Vagina (tissue), 2 donors: ENCODE results near the gene SLC38A2. TPM values are rescaled to one million over a fixed set of nuclear protein-coding genes. Genes with fewer than 3 reads are reported as not detected.
A peak's percentile ranks its signal among the peaks of the same experiment; 100 is the strongest.

Experiments
- DNase-seq, 2 donors: peaks; one replicate each; pipeline ENCODE4 v3.0.0-alpha.2; 2017; ENCODE audit errors: extremely low spot score in 2 of 2
- H3K27ac ChIP-seq: fragments of 200-600 bp; sonication (generic); one replicate; pipeline ENCODE4 v1.5.1; 2019
- H3K27me3 ChIP-seq: fragments of 200-600 bp; sonication (generic); one replicate; pipeline ENCODE4 v1.5.1; 2019
- H3K36me3 ChIP-seq, 2 donors: fragments of 200-600 bp; sonication (generic); one replicate each; pipeline ENCODE4 v1.5.1; 2017 to 2019
- H3K4me1 ChIP-seq: fragments of 200-600 bp; sonication (generic); one replicate; pipeline ENCODE4 v1.5.1; 2019
- H3K4me3 ChIP-seq, 2 donors: fragments of 200-600 bp; sonication (generic); 1 replicate in 1 of 2; 2 replicates in 1 of 2; pipeline ENCODE4 v1.5.1; 2016 to 2019
- H3K9me3 ChIP-seq: fragments of 200-600 bp; sonication (generic); one replicate; pipeline ENCODE4 v1.5.1; 2019
- POLR2A ChIP-seq, 2 donors: fragments of 450-650 bp; IDR thresholded peaks; one replicate each; pipeline ENCODE4 v1.6.1; 2017; ENCODE audit warnings: antibody characterized with exemption in 2 of 2, mild to moderate bottlenecking in 2 of 2, moderate library complexity in 2 of 2
- POLR2AphosphoS5 ChIP-seq, 2 donors: sonication (generic); formaldehyde crosslinking; IDR thresholded peaks; one replicate each; pipeline ENCODE4 v1.9.0; 2017; ENCODE audit warnings: antibody characterized with exemption in 2 of 2, mild to moderate bottlenecking in 2 of 2, low read depth in 1 of 2; ENCODE audit not compliant: insufficient read depth in 1 of 2
- intact Hi-C: fragments of 100-400 bp; cut with DNase I; formaldehyde crosslinking; loops from one replicate; pipeline ENCODE4 v1.15.1; 2023
- total RNA-seq: library from RNA; depleted of rRNA; stranded (reverse); fragments of >200 nt; gene quantifications from one replicate; pipeline ENCODE4 v1.2.3, GENCODE V29; 2016
- TF ChIP-seq, protein P1 (sequence below), 3 experiments: fragments of 450-650 bp in 2 of 3; fragments of 200-600 bp in 1 of 3; sonication (generic) in 1 of 3; IDR thresholded peaks; one replicate each; pipeline ENCODE4 v1.5.1; 2017 to 2019; ENCODE audit warnings: antibody characterized with exemption in 3 of 3, mild to moderate bottlenecking in 2 of 3, moderate library complexity in 2 of 3

The SLC38A2 gene
- total RNA-seq, 1 donor from 2014 or later: 352 TPM

DNA sequence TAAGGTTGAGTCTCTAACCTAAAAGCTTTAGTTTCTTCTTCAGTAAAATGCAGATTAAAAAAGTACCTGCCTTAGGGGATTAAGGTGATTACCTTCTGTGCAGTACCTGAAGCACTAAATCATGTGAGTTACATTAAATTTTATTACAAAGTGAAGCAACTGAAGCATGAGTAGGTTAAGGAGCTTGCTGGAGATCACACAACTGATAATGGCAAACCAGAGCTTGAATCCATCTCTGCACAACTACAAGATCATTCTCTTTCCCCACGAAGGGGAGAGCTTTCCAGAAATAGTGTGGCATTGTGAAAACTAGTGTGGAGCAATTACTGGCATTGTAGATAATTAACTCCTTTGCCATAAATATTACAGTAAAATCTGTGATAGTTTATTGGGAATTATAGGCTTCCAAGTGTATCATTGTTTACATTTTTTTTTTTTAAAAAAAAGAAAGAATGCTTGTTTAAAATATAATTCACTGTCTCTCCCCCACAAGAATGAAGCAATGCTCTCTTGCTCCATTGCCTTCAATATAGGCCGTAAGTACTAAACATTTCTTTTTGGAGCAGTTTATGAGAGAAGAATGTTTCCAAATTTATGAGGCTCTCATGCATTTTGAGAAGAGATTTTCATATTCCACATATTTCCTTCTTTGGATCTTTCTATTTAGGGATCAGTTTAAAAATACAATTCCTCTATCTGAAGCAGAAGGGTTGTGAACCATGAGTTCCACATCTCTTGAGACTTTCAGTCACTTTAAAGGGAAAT is 20.5 kb downstream of the SLC38A2 start:
- peak in 1 of 2 donors; percentile 15 for TF ChIP-seq POLR2AphosphoS5 (IDR thresholded peaks at IDR 0.05; ENCODE audit: insufficient read depth in 1 of 2, low read depth in 1 of 2)
- TF ChIP-seq, protein P1, sequence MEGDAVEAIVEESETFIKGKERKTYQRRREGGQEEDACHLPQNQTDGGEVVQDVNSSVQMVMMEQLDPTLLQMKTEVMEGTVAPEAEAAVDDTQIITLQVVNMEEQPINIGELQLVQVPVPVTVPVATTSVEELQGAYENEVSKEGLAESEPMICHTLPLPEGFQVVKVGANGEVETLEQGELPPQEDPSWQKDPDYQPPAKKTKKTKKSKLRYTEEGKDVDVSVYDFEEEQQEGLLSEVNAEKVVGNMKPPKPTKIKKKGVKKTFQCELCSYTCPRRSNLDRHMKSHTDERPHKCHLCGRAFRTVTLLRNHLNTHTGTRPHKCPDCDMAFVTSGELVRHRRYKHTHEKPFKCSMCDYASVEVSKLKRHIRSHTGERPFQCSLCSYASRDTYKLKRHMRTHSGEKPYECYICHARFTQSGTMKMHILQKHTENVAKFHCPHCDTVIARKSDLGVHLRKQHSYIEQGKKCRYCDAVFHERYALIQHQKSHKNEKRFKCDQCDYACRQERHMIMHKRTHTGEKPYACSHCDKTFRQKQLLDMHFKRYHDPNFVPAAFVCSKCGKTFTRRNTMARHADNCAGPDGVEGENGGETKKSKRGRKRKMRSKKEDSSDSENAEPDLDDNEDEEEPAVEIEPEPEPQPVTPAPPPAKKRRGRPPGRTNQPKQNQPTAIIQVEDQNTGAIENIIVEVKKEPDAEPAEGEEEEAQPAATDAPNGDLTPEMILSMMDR (IDR thresholded peaks at IDR 0.05): no peak
- intact Hi-C loops: no loop called here
- H3K27me3 ChIP-seq: no peaks in the 10 kb centered on the region
- H3K36me3 ChIP-seq: no peaks in the 10 kb centered on the region
- DNase-seq: no peak
- no peak overlapping the region for H3K4me3 ChIP-seq
- H3K9me3 ChIP-seq: no peaks in the 10 kb centered on the region
- H3K27ac ChIP-seq: no peak overlapping the region
- H3K4me1 ChIP-seq: no peaks in the 10 kb centered on the region

DNA sequence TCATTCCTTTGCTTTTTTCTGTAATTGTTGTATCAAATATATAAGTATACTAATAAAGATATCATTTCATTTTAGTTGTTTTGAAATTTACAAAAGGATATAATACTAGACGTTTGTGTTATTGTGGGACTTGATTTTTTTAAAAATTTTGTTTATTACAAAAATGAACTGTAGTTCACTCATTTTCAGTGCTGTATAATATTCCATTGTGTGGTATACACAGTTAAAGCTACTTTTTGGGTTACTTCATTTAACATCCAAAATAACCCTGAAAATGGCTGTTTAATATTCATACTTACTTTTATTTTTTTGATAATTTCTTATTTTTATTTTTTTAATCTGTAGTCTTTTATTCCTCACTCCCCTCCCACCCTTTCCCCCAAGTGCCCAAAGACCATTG is 21.4 kb downstream of the SLC38A2 start:
- no peak overlapping the region for H3K27ac ChIP-seq
- intact Hi-C loops: no loop called here

DNA sequence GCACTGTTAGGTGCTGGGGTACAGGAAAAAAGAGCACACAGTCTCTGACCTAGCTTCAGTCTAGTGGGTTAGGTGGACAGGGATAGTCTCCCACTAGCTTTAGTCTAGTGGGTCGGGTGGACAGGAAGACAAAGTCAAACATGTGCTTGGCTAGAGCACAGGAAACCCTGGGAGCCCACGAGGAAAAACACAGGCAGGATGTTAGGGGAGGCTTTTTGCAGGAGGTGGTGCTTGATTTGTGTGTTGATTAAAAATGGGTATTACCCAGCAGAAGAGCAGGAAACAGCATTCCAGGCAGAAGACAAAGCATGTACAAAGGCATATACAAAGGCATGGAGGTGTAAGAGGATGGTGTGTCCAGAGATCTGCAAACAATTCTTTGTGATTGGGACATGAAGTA is 23.3 kb downstream of the SLC38A2 start:
- H3K4me3 ChIP-seq: no peak overlapping the region
- H3K4me1 ChIP-seq: no peaks in the 10 kb centered on the region
- no peaks in the 10 kb centered on the region for H3K27me3 ChIP-seq
- TF ChIP-seq POLR2AphosphoS5 (IDR thresholded peaks at IDR 0.05; ENCODE audit: insufficient read depth in 1 of 2, low read depth in 1 of 2) (no peak), POLR2A (IDR thresholded peaks at IDR 0.05) (no peak)
- TF ChIP-seq, protein P1 (IDR thresholded peaks at IDR 0.05): no peak
- H3K36me3 ChIP-seq: no peaks in the 10 kb centered on the region
- H3K9me3 ChIP-seq: no peaks in the 10 kb centered on the region
- intact Hi-C loops: no loop called here
- H3K27ac ChIP-seq: no peak overlapping the region
- no peak for DNase-seq

More for the DNA sequence above, 21.4 kb downstream of the SLC38A2 start:
- no peak for DNase-seq
- no peak overlapping the region for H3K4me3 ChIP-seq
- TF ChIP-seq POLR2AphosphoS5 (IDR thresholded peaks at IDR 0.05; ENCODE audit: insufficient read depth in 1 of 2, low read depth in 1 of 2) (no peak), POLR2A (IDR thresholded peaks at IDR 0.05) (no peak)
- TF ChIP-seq, protein P1 (IDR thresholded peaks at IDR 0.05): no peak
- no peaks in the 10 kb centered on the region for H3K27me3 ChIP-seq
- no peaks in the 10 kb centered on the region for H3K36me3 ChIP-seq
- no peaks in the 10 kb centered on the region for H3K9me3 ChIP-seq
- H3K4me1 ChIP-seq: no peaks in the 10 kb centered on the region

DNA sequence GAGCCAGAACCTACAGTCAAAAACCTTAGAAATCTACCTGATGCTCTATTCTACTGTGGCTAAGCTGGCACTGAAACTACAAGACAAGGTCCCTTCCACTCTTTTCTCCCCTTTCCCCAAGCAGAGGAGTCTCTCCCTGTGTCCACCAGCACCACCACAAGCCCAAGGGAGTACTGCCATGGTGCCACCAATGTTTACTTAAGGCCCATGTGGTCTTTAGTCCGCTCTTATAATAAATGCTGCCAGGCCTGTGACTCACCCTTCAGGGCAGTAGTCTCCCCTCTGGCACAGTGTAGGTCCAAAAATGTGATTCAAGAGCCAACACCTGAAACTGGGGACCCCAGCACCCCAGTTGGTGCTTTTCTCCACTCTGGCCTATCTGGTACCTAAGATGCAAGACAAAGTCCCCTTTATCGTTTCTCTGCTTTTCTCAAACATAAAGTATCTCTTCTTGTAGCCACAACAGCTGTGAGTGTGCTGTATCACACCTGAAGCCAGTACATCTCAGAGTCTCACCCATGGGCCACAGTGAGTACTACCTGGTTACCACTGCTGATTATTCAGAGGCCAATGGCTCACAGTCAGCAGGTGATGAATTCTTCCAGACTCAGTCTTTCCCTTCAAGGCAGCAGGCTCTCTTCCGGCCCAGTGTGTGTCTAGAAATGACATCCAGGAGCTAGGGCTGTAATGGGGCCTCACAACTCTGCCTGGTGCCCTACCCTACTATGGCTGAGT is 29.3 kb downstream of the SLC38A2 start:
- TF ChIP-seq POLR2A (IDR thresholded peaks at IDR 0.05) (no peak), POLR2AphosphoS5 (IDR thresholded peaks at IDR 0.05; ENCODE audit: insufficient read depth in 1 of 2, low read depth in 1 of 2) (no peak)
- TF ChIP-seq, protein P1 (IDR thresholded peaks at IDR 0.05): no peak
- H3K4me1 ChIP-seq: no peaks in the 10 kb centered on the region
- intact Hi-C loops: no loop called here
- H3K36me3 ChIP-seq: no peaks in the 10 kb centered on the region
- H3K4me3 ChIP-seq: no peak overlapping the region
- H3K27me3 ChIP-seq: no peaks in the 10 kb centered on the region
- DNase-seq: no peak
- H3K9me3 ChIP-seq: no peaks in the 10 kb centered on the region
- H3K27ac ChIP-seq: no peak overlapping the region

DNA sequence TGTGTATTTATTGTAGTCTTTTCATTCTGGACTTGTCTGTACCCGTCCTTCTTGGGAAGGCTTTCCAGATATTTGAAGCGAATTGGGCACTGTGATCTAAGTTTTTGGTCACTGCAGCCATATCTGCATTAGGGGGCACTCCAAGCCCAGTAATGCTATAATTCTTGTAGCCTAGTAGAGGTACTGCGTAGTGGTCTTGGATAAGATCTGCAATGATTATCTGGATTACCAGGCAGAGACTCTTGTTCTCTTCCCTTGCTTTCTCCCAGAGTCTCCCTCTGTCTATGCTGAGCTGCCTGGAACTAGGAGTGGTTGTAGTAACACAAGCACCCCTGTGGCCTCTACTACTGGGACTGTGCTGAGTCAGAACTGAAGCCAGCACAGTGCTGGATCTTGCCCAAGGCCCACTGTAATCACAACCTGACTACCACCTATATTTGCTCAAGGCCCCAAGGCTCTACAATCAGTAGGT is 30.0 kb downstream of the SLC38A2 start:
- Histone ChIP-seq H3K27ac (no peak overlapping the region), H3K9me3 (no peaks in the 10 kb centered on the region), H3K36me3 (no peaks in the 10 kb centered on the region), H3K4me1 (no peaks in the 10 kb centered on the region), H3K4me3 (no peak overlapping the region), H3K27me3 (no peaks in the 10 kb centered on the region)
- TF ChIP-seq POLR2AphosphoS5 (IDR thresholded peaks at IDR 0.05; ENCODE audit: insufficient read depth in 1 of 2, low read depth in 1 of 2): no peak
- TF ChIP-seq, protein P1 (IDR thresholded peaks at IDR 0.05): peak; percentile 30 to 59 (median 36)
- intact Hi-C loops: no loop called here
- no peak for DNase-seq
